ENCODE measurements around the gene C17orf113. TPM values are rescaled to one million over a fixed set of nuclear protein-coding genes. Genes with fewer than 3 reads are reported as not detected.
A peak's percentile ranks its signal among the peaks of the same experiment; 100 is the strongest.

C17orf113 gene
- total RNA-seq, result under 1 TPM; 0.33 to 0.93 TPM
- long read RNA-seq, donor 1, partial matches to known transcripts, result 0 of 2 reads
- long read RNA-seq, donor 1, other reads (novel, unspliced or antisense), result 1 of 2 reads
- long read RNA-seq, donor 2, result 0 reads

GRCh38 chr17:42050393-42051012, at the start of gene C17orf113:
Gene C17orf113 (minus strand): TSS chr17:42050601. CDS start chr17:42043376, 7,225 bp downstream.
- intact Hi-C loops (cut with DNase I), result no loop called here
- peak; percentile 85 for DNase-seq (ENCODE audit: low spot score)

- DNase-seq (ENCODE audit: low spot score), result no peak
- intact Hi-C loops (cut with DNase I), result no loop called here
These were observed 48.5 kb upstream of the C17orf113 start for GRCh38 chr17:42098730-42099399.

- intact Hi-C loops (cut with DNase I), result no loop called here
These were observed 47.6 kb upstream of the C17orf113 start, which contains the start of gene ZNF385C for GRCh38 chr17:42097691-42098631. Gene ZNF385C (minus strand): TSS chr17:42098473. CDS start chr17:42063056, 35,417 bp downstream.

GRCh38 chr17:42096360-42097111, 46.1 kb upstream of the C17orf113 start:
- intact Hi-C loops (cut with DNase I), result no loop called here
- no peak for DNase-seq (ENCODE audit: low spot score)

More at GRCh38 chr17:42097691-42098631, 47.6 kb upstream of the C17orf113 start, which contains the start of gene ZNF385C:
- DNase-seq (ENCODE audit: low spot score), result no peak

GRCh38 chr17:42094375-42095069, 44.1 kb upstream of the C17orf113 start:
- no peak for DNase-seq (ENCODE audit: low spot score)
- intact Hi-C loops (cut with DNase I), result no loop called here

GRCh38 chr17:42092939-42093338, 42.5 kb upstream of the C17orf113 start:
- no peak for DNase-seq (ENCODE audit: low spot score)
- intact Hi-C loops (cut with DNase I), result no loop called here

GRCh38 chr17:42090964-42091790, 40.8 kb upstream of the C17orf113 start:
- intact Hi-C loops (cut with DNase I), result no loop called here
- DNase-seq (ENCODE audit: low spot score), result no peak

GRCh38 chr17:42088736-42089135, 38.3 kb upstream of the C17orf113 start:
- intact Hi-C loops (cut with DNase I), result no loop called here
- no peak for DNase-seq (ENCODE audit: low spot score)

- intact Hi-C loops (cut with DNase I), result no loop called here
- no peak for DNase-seq (ENCODE audit: low spot score)
These were observed 37.6 kb upstream of the C17orf113 start for GRCh38 chr17:42087736-42088705.

- no peak for DNase-seq (ENCODE audit: low spot score)
- intact Hi-C loops (cut with DNase I), result no loop called here
These were observed 36.8 kb upstream of the C17orf113 start for GRCh38 chr17:42087042-42087701.

- no peak for DNase-seq (ENCODE audit: low spot score)
- intact Hi-C loops (cut with DNase I), result no loop called here
These were observed 31.2 kb upstream of the C17orf113 start for GRCh38 chr17:42081516-42082129.

GRCh38 chr17:42079541-42079940, 29.1 kb upstream of the C17orf113 start:
- intact Hi-C loops (cut with DNase I), result loop anchor here in 1 of 2 donors (2.0 kb wide), 1 partner anchor 31 kb away; no protein-coding TSS in a partner anchor
- DNase-seq (ENCODE audit: low spot score), result no peak

- intact Hi-C loops (cut with DNase I), result loop anchor here in 1 of 2 donors (2.0 kb wide), 1 partner anchor 32 kb away; no protein-coding TSS in a partner anchor
- DNase-seq (ENCODE audit: low spot score), result no peak
These were observed 28.1 kb upstream of the C17orf113 start for GRCh38 chr17:42078396-42079043.

- intact Hi-C loops (cut with DNase I), result loop anchor here in 1 of 2 donors (2.0 kb wide), 1 partner anchor 33 kb away; no protein-coding TSS in a partner anchor
- no peak for DNase-seq (ENCODE audit: low spot score)
These were observed 27.4 kb upstream of the C17orf113 start for GRCh38 chr17:42077755-42078154.
